ENCODE measurements around the gene CFAP97D2.

DNA sequence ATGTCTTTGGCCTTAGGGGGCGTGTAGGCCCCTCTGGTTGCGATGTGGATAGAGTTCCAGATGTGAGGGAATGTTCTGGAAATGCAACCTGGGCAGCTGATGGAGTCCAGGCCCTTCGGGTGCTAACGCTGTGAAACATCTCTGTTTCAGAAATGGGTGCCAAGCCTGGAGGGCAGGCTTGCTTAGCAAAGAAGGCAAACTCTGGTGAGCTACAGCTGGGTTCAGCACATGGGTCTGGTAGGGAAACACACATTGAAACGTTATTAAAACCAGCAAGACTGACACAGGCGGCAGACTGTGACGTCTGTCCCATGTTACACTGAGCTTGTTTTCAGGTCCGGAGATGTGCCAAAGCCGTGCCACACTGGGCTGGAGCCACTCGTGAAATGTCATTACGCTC, 47.0 kb downstream of the CFAP97D2 start:
- no peak for TF ChIP-seq POLR2AphosphoS5 (IDR thresholded peaks at IDR 0.05)
- TF ChIP-seq, protein P1, sequence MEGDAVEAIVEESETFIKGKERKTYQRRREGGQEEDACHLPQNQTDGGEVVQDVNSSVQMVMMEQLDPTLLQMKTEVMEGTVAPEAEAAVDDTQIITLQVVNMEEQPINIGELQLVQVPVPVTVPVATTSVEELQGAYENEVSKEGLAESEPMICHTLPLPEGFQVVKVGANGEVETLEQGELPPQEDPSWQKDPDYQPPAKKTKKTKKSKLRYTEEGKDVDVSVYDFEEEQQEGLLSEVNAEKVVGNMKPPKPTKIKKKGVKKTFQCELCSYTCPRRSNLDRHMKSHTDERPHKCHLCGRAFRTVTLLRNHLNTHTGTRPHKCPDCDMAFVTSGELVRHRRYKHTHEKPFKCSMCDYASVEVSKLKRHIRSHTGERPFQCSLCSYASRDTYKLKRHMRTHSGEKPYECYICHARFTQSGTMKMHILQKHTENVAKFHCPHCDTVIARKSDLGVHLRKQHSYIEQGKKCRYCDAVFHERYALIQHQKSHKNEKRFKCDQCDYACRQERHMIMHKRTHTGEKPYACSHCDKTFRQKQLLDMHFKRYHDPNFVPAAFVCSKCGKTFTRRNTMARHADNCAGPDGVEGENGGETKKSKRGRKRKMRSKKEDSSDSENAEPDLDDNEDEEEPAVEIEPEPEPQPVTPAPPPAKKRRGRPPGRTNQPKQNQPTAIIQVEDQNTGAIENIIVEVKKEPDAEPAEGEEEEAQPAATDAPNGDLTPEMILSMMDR (IDR thresholded peaks at IDR 0.05): no peak
- no peak for TF ChIP-seq POLR2A (IDR thresholded peaks at IDR 0.05; ENCODE audit: low read depth)
- no peak for TF ChIP-seq EP300 (IDR thresholded peaks at IDR 0.05)
